Measurements from ENCODE around the gene KLHL17. TPM values are rescaled to one million over a fixed set of nuclear protein-coding genes. Genes with fewer than 3 reads are reported as not detected.

KLHL17 gene
- total RNA-seq, 1 donor from 2014 or later = 6.4 TPM

GRCh38 chr1:932776-933602 lies 27.4 kb upstream of the KLHL17 start:
- no peak for DNase-seq

GRCh38 chr1:933603-933940 lies 26.8 kb upstream of the KLHL17 start:
- no peak overlapping the region for H3K27ac ChIP-seq (replicated peaks)
- no peaks in the 10 kb centered on the region for H3K36me3 ChIP-seq
- intact Hi-C loops (cut with micrococcal nuclease) = no loop called here
- H3K4me1 ChIP-seq = peaks cover 14% of the 10 kb centered on the region
- no peak for DNase-seq
- H3K9me3 ChIP-seq (replicated peaks) = no peaks in the 10 kb centered on the region
- no peak overlapping the region for H3K4me3 ChIP-seq
- peaks cover 91% of the 10 kb centered on the region for H3K27me3 ChIP-seq (ENCODE audit: low read depth)
- TF ChIP-seq CTCF (IDR thresholded peaks at IDR 0.05; ENCODE audit: borderline replicate concordance) = no peak

More at GRCh38 chr1:932776-933602, 27.4 kb upstream of the KLHL17 start:
- H3K36me3 ChIP-seq = no peaks in the 10 kb centered on the region
- no peak for TF ChIP-seq CTCF (IDR thresholded peaks at IDR 0.05; ENCODE audit: borderline replicate concordance)
- peaks cover 14% of the 10 kb centered on the region for H3K4me1 ChIP-seq
- no peak overlapping the region for H3K27ac ChIP-seq (replicated peaks)
- H3K9me3 ChIP-seq (replicated peaks) = no peaks in the 10 kb centered on the region
- H3K27me3 ChIP-seq (ENCODE audit: low read depth) = peaks cover 91% of the 10 kb centered on the region
- intact Hi-C loops (cut with micrococcal nuclease) = no loop called here
- no peak overlapping the region for H3K4me3 ChIP-seq

- DNase-seq = no peak
- TF ChIP-seq CTCF (IDR thresholded peaks at IDR 0.05; ENCODE audit: borderline replicate concordance) = no peak
- Histone ChIP-seq H3K36me3 (no peaks in the 10 kb centered on the region), H3K27ac (replicated peaks) (no peak overlapping the region), H3K4me1 (peaks cover 25% of the 10 kb centered on the region), H3K4me3 (no peak overlapping the region), H3K9me3 (replicated peaks) (no peaks in the 10 kb centered on the region), H3K27me3 (ENCODE audit: low read depth) (peaks cover 91% of the 10 kb centered on the region)
- intact Hi-C loops (cut with micrococcal nuclease) = no loop called here
Observed at GRCh38 chr1:934991-935750, 25.2 kb upstream of the KLHL17 start.

- peaks cover 91% of the 10 kb centered on the region for H3K27me3 ChIP-seq (ENCODE audit: low read depth)
- no peak overlapping the region for H3K27ac ChIP-seq (replicated peaks)
- H3K36me3 ChIP-seq = no peaks in the 10 kb centered on the region
- no peak for TF ChIP-seq CTCF (IDR thresholded peaks at IDR 0.05; ENCODE audit: borderline replicate concordance)
- H3K9me3 ChIP-seq (replicated peaks) = no peaks in the 10 kb centered on the region
- peaks cover 31% of the 10 kb centered on the region for H3K4me1 ChIP-seq
- no peak for DNase-seq
- H3K4me3 ChIP-seq = peak overlapping the region; percentile 4
- intact Hi-C loops (cut with micrococcal nuclease) = no loop called here
Observed at GRCh38 chr1:935751-936231, 24.6 kb upstream of the KLHL17 start.

- intact Hi-C loops (cut with micrococcal nuclease) = no loop called here
- Histone ChIP-seq H3K9me3 (replicated peaks) (no peaks in the 10 kb centered on the region), H3K4me1 (peaks cover 39% of the 10 kb centered on the region), H3K36me3 (no peaks in the 10 kb centered on the region), H3K4me3 (no peak overlapping the region), H3K27me3 (ENCODE audit: low read depth) (peaks cover 91% of the 10 kb centered on the region), H3K27ac (replicated peaks) (no peak overlapping the region)
- TF ChIP-seq CTCF (IDR thresholded peaks at IDR 0.05; ENCODE audit: borderline replicate concordance) = no peak
- DNase-seq = no peak
Observed at GRCh38 chr1:936348-937264, 23.8 kb upstream of the KLHL17 start.

All from left ventricle myocardium inferior (tissue), 1 donor.